Breast epithelium (tissue), 3 donors: ENCODE results near the gene VAC14.

Experiments used
- CTCF ChIP-seq, 3 donors: fragments of 450-650 bp; IDR thresholded peaks; one replicate each; pipeline ENCODE4 v1.5.1; 2016 to 2017; ENCODE audit warnings: antibody characterized with exemption in 3 of 3, mild to moderate bottlenecking in 3 of 3, moderate library complexity in 3 of 3
- POLR2A ChIP-seq: fragments of 450-650 bp; IDR thresholded peaks from one replicate; pipeline ENCODE4 v1.6.1; 2016; ENCODE audit warnings: antibody characterized with exemption, mild to moderate bottlenecking, moderate library complexity

- TF ChIP-seq POLR2A (no peak), CTCF (IDR thresholded peaks at IDR 0.05) (no peak)
Measured at GRCh38 chr16:70744366-70744765, 56.6 kb downstream of the VAC14 start.
